Glutamatergic neuron (in vitro differentiated cells): ENCODE results near the gene SMCO2. TPM values are rescaled to one million over a fixed set of nuclear protein-coding genes. Genes with fewer than 3 reads are reported as not detected.

Source experiments
- DNase-seq: peaks from one replicate; pipeline ENCODE4 v3.0.0; 2022
- H3K27ac Mint-ChIP-seq: one replicate; pipeline ENCODE4 v1.8.0; 2020; ENCODE audit warnings: mild to moderate bottlenecking, mixed read lengths, inconsistent platforms; ENCODE audit not compliant: unreplicated experiment
- H3K27me3 Mint-ChIP-seq: one replicate; pipeline ENCODE4 v1.8.0; 2020; ENCODE audit warnings: mild to moderate bottlenecking, moderate library complexity, mixed read lengths, inconsistent platforms; ENCODE audit not compliant: unreplicated experiment
- H3K36me3 Mint-ChIP-seq: one replicate; pipeline ENCODE4 v1.8.0; 2020; ENCODE audit warnings: mild to moderate bottlenecking, mixed read lengths, inconsistent platforms; ENCODE audit not compliant: unreplicated experiment
- H3K4me1 Mint-ChIP-seq: one replicate; pipeline ENCODE4 v1.8.0; 2020; ENCODE audit warnings: mild to moderate bottlenecking, low read depth, mixed read lengths, inconsistent platforms; ENCODE audit not compliant: unreplicated experiment
- H3K4me3 Mint-ChIP-seq: one replicate; pipeline ENCODE4 v1.8.0; 2020; ENCODE audit warnings: mild to moderate bottlenecking, mixed read lengths, inconsistent platforms; ENCODE audit not compliant: unreplicated experiment
- H3K9me3 Mint-ChIP-seq: one replicate; pipeline ENCODE4 v1.8.0; 2020; ENCODE audit warnings: mild to moderate bottlenecking, moderate library complexity, mixed read lengths, inconsistent platforms; ENCODE audit not compliant: unreplicated experiment
- total RNA-seq: library from RNA; stranded (reverse); fragmentation: NEBNext Ultra II Directional; extraction: Animal tissue kit (Norgen Biotek cat#: 25700); gene quantifications from one replicate; pipeline ENCODE4 v1.2.1, GENCODE V29; 2021; ENCODE audit not compliant: unreplicated experiment
- TF ChIP-seq, protein P1 (sequence below): fragments of 200-600 bp; sonication (generic); IDR thresholded peaks from one replicate; pipeline ENCODE4 v1.5.0; 2021; ENCODE audit not compliant: partially characterized antibody, unreplicated experiment

The SMCO2 gene
- total RNA-seq, 1 donor from 2014 or later = not detected

GRCh38 chr12:27513155-27513824 lies 66.8 kb downstream of the SMCO2 start:
- no peak for DNase-seq
- no peaks in the 10 kb centered on the region for H3K36me3 Mint-ChIP-seq
- H3K4me1 Mint-ChIP-seq = peaks cover 3% of the 10 kb centered on the region
- TF ChIP-seq, protein P1, sequence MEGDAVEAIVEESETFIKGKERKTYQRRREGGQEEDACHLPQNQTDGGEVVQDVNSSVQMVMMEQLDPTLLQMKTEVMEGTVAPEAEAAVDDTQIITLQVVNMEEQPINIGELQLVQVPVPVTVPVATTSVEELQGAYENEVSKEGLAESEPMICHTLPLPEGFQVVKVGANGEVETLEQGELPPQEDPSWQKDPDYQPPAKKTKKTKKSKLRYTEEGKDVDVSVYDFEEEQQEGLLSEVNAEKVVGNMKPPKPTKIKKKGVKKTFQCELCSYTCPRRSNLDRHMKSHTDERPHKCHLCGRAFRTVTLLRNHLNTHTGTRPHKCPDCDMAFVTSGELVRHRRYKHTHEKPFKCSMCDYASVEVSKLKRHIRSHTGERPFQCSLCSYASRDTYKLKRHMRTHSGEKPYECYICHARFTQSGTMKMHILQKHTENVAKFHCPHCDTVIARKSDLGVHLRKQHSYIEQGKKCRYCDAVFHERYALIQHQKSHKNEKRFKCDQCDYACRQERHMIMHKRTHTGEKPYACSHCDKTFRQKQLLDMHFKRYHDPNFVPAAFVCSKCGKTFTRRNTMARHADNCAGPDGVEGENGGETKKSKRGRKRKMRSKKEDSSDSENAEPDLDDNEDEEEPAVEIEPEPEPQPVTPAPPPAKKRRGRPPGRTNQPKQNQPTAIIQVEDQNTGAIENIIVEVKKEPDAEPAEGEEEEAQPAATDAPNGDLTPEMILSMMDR = no peak
- no peaks in the 10 kb centered on the region for H3K27me3 Mint-ChIP-seq
- H3K27ac Mint-ChIP-seq = no peak overlapping the region
- no peaks in the 10 kb centered on the region for H3K9me3 Mint-ChIP-seq
- no peak overlapping the region for H3K4me3 Mint-ChIP-seq

- peaks cover 3% of the 10 kb centered on the region for H3K4me1 Mint-ChIP-seq
- H3K4me3 Mint-ChIP-seq = no peak overlapping the region
- TF ChIP-seq, protein P1 = no peak
- no peak for DNase-seq
- no peaks in the 10 kb centered on the region for H3K36me3 Mint-ChIP-seq
- H3K27me3 Mint-ChIP-seq = no peaks in the 10 kb centered on the region
- no peak overlapping the region for H3K27ac Mint-ChIP-seq
- no peaks in the 10 kb centered on the region for H3K9me3 Mint-ChIP-seq
Observed at GRCh38 chr12:27515671-27516070, 69.1 kb downstream of the SMCO2 start.

- Mint-ChIP-seq H3K9me3 (no peaks in the 10 kb centered on the region), H3K27me3 (no peaks in the 10 kb centered on the region), H3K4me3 (no peak overlapping the region), H3K27ac (no peak overlapping the region), H3K4me1 (peaks cover 3% of the 10 kb centered on the region), H3K36me3 (no peaks in the 10 kb centered on the region)
- TF ChIP-seq, protein P1 = no peak
- DNase-seq = no peak
Observed at GRCh38 chr12:27516625-27517024, 70.1 kb downstream of the SMCO2 start.

- Mint-ChIP-seq H3K36me3 (no peaks in the 10 kb centered on the region), H3K9me3 (no peaks in the 10 kb centered on the region), H3K27me3 (no peaks in the 10 kb centered on the region), H3K4me1 (peaks cover 3% of the 10 kb centered on the region), H3K27ac (no peak overlapping the region), H3K4me3 (no peak overlapping the region)
- TF ChIP-seq, protein P1 = no peak
- DNase-seq = no peak
Observed at GRCh38 chr12:27517546-27517945, 71.0 kb downstream of the SMCO2 start.

DNA sequence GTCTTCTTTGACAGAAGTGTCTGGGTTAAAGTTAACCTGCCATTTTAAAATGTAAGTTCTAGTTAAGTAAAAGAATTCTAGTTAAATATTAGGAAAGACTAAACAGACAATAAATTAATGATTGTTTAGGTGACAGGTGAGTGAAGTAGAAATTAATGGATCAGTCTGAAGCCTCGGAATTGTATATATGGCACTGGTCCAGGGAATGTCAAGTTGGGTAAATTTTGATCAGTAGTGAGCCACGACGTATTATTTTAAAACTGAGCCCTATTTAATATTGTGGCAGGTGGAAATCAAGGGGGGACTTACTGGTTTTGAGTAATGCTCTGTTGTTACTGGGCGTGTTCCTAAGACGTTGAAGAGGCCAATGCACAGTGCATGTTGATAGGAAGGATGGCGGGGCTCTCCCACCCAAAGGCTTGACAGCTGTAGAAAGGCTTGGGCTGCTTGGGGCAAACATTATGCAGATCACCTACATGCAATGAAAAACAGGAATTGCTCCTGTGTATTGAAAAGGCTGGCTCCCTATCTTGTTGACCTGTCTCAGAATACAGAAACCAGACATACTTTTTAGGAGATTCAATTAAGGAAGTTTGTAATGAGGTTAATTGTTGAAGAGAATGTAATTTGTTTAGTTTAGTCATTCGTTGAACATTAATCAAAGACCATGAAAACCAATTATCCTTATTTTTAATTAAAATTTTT lies 71.6 kb downstream of the SMCO2 start:
- TF ChIP-seq, protein P1 = no peak
- no peaks in the 10 kb centered on the region for H3K27me3 Mint-ChIP-seq
- no peaks in the 10 kb centered on the region for H3K9me3 Mint-ChIP-seq
- no peak for DNase-seq
- H3K4me3 Mint-ChIP-seq = no peak overlapping the region
- H3K4me1 Mint-ChIP-seq = peaks cover 5% of the 10 kb centered on the region
- no peak overlapping the region for H3K27ac Mint-ChIP-seq
- H3K36me3 Mint-ChIP-seq = no peaks in the 10 kb centered on the region
